ENCODE measurements around the gene ZCCHC24. TPM values are rescaled to one million over a fixed set of nuclear protein-coding genes. Genes with fewer than 3 reads are reported as not detected.

ZCCHC24 gene
- total and polyA plus RNA-seq, 2 experiments from 2014 or later: 58.0 to 65.4 TPM

DNA sequence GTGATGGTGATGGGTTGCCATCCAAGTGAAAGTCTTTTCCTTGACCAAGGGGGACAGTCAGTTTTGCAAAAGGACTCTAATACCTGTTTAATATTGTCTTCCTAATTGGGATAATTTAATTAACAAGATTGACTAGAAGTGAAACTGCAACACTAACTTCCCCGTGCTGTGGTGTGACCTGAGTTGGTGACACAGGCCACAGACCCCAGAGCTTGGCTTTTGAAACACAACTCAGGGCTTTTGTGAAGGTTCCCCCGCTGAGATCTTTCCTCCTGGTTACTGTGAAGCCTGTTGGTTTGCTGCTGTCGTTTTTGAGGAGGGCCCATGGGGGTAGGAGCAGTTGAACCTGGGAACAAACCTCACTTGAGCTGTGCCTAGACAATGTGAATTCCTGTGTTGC is 91.3 kb downstream of the ZCCHC24 start:
- DNase-seq (ENCODE audit: low read depth in 1 of 2, low spot score in 1 of 2): no peak
- H3K36me3 ChIP-seq: peaks cover 34% of the 10 kb centered on the region
- H3K27ac ChIP-seq: no peak overlapping the region
- no peaks in the 10 kb centered on the region for H3K27me3 ChIP-seq
- no peak overlapping the region for H3K4me3 ChIP-seq
- H3K9me3 ChIP-seq (ENCODE audit: low read depth): no peaks in the 10 kb centered on the region
- H3K4me1 ChIP-seq (ENCODE audit: low read depth): peaks cover 6% of the 10 kb centered on the region
- no peak for TF ChIP-seq CTCF (IDR thresholded peaks at IDR 0.05; ENCODE audit: low read depth, low read length)

- Histone ChIP-seq H3K9me3 (ENCODE audit: low read depth) (no peaks in the 10 kb centered on the region), H3K4me3 (no peak overlapping the region), H3K27ac (no peak overlapping the region), H3K4me1 (ENCODE audit: low read depth) (peaks cover 10% of the 10 kb centered on the region), H3K27me3 (no peaks in the 10 kb centered on the region), H3K36me3 (peaks cover 34% of the 10 kb centered on the region)
- no peak for TF ChIP-seq CTCF (IDR thresholded peaks at IDR 0.05; ENCODE audit: low read depth, low read length)
- DNase-seq (ENCODE audit: low read depth in 1 of 2, low spot score in 1 of 2): no peak
These were observed 91.7 kb downstream of the ZCCHC24 start for GRCh38 chr10:79353726-79354125.

DNA sequence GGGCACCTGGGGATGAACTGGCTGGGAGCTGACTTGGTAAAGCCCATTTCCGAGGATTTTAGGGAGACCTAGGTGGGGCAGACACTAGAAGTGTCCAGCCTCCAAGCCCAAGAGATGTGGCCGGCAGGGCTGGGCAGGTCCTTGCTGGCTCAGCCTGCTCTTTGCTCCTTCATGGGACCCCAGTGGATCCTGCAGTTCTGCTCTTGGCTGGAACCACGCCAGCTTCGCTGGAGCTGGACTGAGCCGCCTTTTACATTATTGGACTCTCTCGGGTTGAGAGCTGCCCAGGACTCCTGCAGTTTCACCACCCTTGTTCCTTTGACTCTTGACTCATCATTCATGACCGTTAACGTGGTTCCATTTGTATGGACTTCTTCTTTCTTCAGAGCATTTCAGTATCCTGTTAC is 92.4 kb downstream of the ZCCHC24 start:
- TF ChIP-seq CTCF (IDR thresholded peaks at IDR 0.05; ENCODE audit: low read depth, low read length): no peak
- H3K9me3 ChIP-seq (ENCODE audit: low read depth): no peaks in the 10 kb centered on the region
- no peak overlapping the region for H3K4me3 ChIP-seq
- peaks cover 34% of the 10 kb centered on the region for H3K36me3 ChIP-seq
- H3K27me3 ChIP-seq: no peaks in the 10 kb centered on the region
- DNase-seq (ENCODE audit: low read depth in 1 of 2, low spot score in 1 of 2): no peak
- H3K4me1 ChIP-seq (ENCODE audit: low read depth): peaks cover 17% of the 10 kb centered on the region
- H3K27ac ChIP-seq: no peak overlapping the region

DNA sequence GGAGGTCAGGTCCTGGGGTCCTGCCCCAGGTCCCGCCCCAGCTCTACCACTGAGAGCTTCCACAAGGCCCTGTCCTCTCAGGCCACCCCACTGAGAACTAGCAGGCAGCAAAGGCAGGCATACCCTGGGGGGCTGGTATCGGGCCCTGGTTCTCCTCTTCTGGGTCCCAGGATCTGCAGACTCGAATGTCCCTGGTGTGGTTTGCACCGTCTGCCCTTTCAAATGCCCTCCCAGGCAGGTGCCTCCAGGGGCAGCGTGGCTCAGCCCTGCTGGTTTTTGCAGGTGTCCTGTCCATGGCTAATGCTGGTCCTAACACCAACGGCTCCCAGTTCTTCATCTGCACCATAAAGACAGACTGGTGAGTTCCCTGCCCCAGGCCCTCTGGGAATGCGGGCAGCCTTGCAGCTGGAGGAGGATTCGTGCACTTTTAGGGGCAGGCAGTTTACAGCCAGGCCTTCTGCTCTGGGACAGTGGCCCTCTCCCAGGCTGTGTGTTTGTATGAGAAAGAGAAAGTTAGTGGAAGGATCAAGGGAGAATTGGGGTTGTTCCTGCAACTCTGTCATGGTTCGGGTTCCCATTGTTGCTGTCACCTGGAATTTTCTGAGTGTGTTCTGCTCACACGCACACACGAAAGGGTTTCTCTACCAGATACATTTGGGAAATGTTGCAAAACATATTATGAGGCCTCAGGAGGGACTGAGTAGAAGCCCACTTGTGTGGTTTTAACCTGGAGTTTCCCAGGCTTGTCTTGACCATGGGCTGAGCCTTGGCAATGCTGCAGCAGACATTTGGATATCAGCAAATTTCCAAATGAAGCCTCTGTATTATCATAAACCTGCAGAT is 93.2 kb downstream of the ZCCHC24 start:
- peaks cover 34% of the 10 kb centered on the region for H3K36me3 ChIP-seq
- no peaks in the 10 kb centered on the region for H3K9me3 ChIP-seq (ENCODE audit: low read depth)
- H3K4me3 ChIP-seq: no peak overlapping the region
- DNase-seq (ENCODE audit: low read depth in 1 of 2, low spot score in 1 of 2): no peak
- peaks cover 19% of the 10 kb centered on the region for H3K4me1 ChIP-seq (ENCODE audit: low read depth)
- TF ChIP-seq CTCF (IDR thresholded peaks at IDR 0.05; ENCODE audit: low read depth, low read length): no peak
- H3K27me3 ChIP-seq: no peaks in the 10 kb centered on the region
- H3K27ac ChIP-seq: no peak overlapping the region

GRCh38 chr10:79351332-79351731 is 94.1 kb downstream of the ZCCHC24 start:
- Histone ChIP-seq H3K4me3 (no peak overlapping the region), H3K9me3 (ENCODE audit: low read depth) (no peaks in the 10 kb centered on the region), H3K36me3 (peaks cover 32% of the 10 kb centered on the region), H3K4me1 (ENCODE audit: low read depth) (peaks cover 25% of the 10 kb centered on the region), H3K27me3 (no peaks in the 10 kb centered on the region), H3K27ac (no peak overlapping the region)
- no peak for TF ChIP-seq CTCF (IDR thresholded peaks at IDR 0.05; ENCODE audit: low read depth, low read length)
- no peak for DNase-seq (ENCODE audit: low read depth in 1 of 2, low spot score in 1 of 2)

All from cardiac muscle cell (in vitro differentiated cells and primary cell).